HCT116 (cell line): ENCODE results near the gene PLA2R1. TPM values are rescaled to one million over a fixed set of nuclear protein-coding genes. Genes with fewer than 3 reads are reported as not detected.

ENCODE experiments used
- ATAC-seq: fragments of 200-7000 bp; cut with Tn5 transposase; 2 replicates; pipeline ENCODE4 v1.9.1; 2020; ENCODE audit warnings: mild to moderate bottlenecking, moderate library complexity
- BruUV-seq: library from RNA; stranded (reverse); fragments of 400-500 nt; replicated peaks from 2 replicates; lab custom pipeline; 2021; lab: Mats Ljungman, UMichigan
- CTCF ChIA-PET: fragments of 300-600 bp; sonication (Branson Sonifier 250); formaldehyde crosslinking; loops from one replicate; lab custom pipeline; 2021; ENCODE audit warnings: antibody characterized with exemption; lab: Charles Lee
- POLR2A ChIA-PET: fragments of 300-600, 350-600 bp; sonication (Branson Sonifier 250); formaldehyde crosslinking; loops from one replicate; lab custom pipeline; 2021; ENCODE audit warnings: antibody characterized with exemption; lab: Charles Lee
- RAD21 ChIA-PET, 2 experiments: fragments of 300-600 bp; sonication (Branson Sonifier 250); formaldehyde crosslinking; loops; one replicate each; lab custom pipeline; 2023; ENCODE audit warnings: low total read pairs in 2 of 2; ENCODE audit not compliant: uncharacterized antibody in 2 of 2, unreplicated experiment in 2 of 2, low non-redundant PET in 1 of 2; lab: Charles Lee
- DNase-seq: peaks from one replicate; pipeline ENCODE4 v3.0.0-alpha.2; 2010; ENCODE audit warnings: low read depth, low spot score
- H2AFZ ChIP-seq: fragments of 200-600 bp; shearing (Covaris generic), sonication (generic); 2 replicates; pipeline ENCODE4 v1.6.1; 2017; ENCODE audit warnings: low read depth, mixed run types, mixed read lengths, antibody characterized with exemption, low read length; ENCODE audit not compliant: poor library complexity, severe bottlenecking
- H3K27ac ChIP-seq: 2 replicates; pipeline ENCODE4 v1.5.1; 2012; ENCODE audit warnings: low read depth, low read length
- H3K27me3 ChIP-seq: fragments of 200-600 bp; sonication (generic); 2 replicates; pipeline ENCODE4 v1.6.1; 2016; ENCODE audit warnings: mixed run types, low read length, mixed read lengths; ENCODE audit not compliant: insufficient read depth
- H3K36me3 ChIP-seq, 2 experiments: fragments of 200-500 bp in 1 of 2; fragments of 200-600 bp in 1 of 2; sonication (Bioruptor generic) in 1 of 2; sonication (generic) in 1 of 2; 2 replicates each; pipeline versions ENCODE4 v1.5.1 to v1.6.1; 2014 to 2016; ENCODE audit warnings: low read length in 2 of 2, inconsistent platforms in 1 of 2, mixed read lengths in 1 of 2, mixed run types in 1 of 2; ENCODE audit not compliant: insufficient read depth in 2 of 2, control insufficient read depth in 1 of 2
- H3K4me1 ChIP-seq, 2 experiments: fragments of 200-600 bp in 1 of 2; sonication (generic) in 1 of 2; 2 replicates each; pipeline versions ENCODE4 v1.5.1 to v1.6.1; 2012 to 2017; ENCODE audit warnings: low read length in 2 of 2, inconsistent platforms in 1 of 2, mild to moderate bottlenecking in 1 of 2, mixed read lengths in 1 of 2, mixed run types in 1 of 2, moderate library complexity in 1 of 2; ENCODE audit not compliant: insufficient read depth in 2 of 2, control insufficient read depth in 1 of 2
- H3K4me2 ChIP-seq: fragments of 200-600 bp; sonication (generic); 2 replicates; pipeline ENCODE4 v1.6.1; 2017; ENCODE audit warnings: mixed run types, low read length, mixed read lengths
- H3K4me3 ChIP-seq, 2 experiments: fragments of 200-600 bp in 1 of 2; sonication (generic) in 1 of 2; replicated peaks in 1 of 2; 2 replicates each; pipeline ENCODE4 v1.5.1; 2011 to 2016; ENCODE audit warnings: low read length in 2 of 2, control low read depth in 1 of 2, low read depth in 1 of 2, mild to moderate bottlenecking in 1 of 2, mixed read lengths in 1 of 2, mixed run types in 1 of 2
- H3K79me2 ChIP-seq: fragments of 200-600 bp; sonication (generic); 2 replicates; pipeline ENCODE4 v1.6.1; 2017; ENCODE audit warnings: mild to moderate bottlenecking, mixed run types, low read length, moderate library complexity, mixed read lengths; ENCODE audit not compliant: insufficient read depth
- H3K9ac ChIP-seq: fragments of 200-600 bp; sonication (generic); 2 replicates; pipeline ENCODE4 v1.6.1; 2016; ENCODE audit warnings: low read length, mixed read lengths
- H3K9me2 ChIP-seq: fragments of 200-600 bp; sonication (generic), shearing (Covaris generic); 2 replicates; pipeline ENCODE4 v1.6.1; 2017; ENCODE audit warnings: mixed run types, mild to moderate bottlenecking, moderate library complexity; ENCODE audit not compliant: insufficient read depth
- H3K9me3 ChIP-seq, 2 experiments: fragments of 200-500 bp in 1 of 2; fragments of 200-600 bp in 1 of 2; sonication (Bioruptor generic) in 1 of 2; sonication (generic) in 1 of 2; 2 replicates each; pipeline ENCODE4 v1.6.1; 2014 to 2017; ENCODE audit warnings: low read length in 2 of 2, mixed read lengths in 2 of 2, inconsistent platforms in 1 of 2, low read depth in 1 of 2, mild to moderate bottlenecking in 1 of 2, mixed run types in 1 of 2, moderate library complexity in 1 of 2; ENCODE audit not compliant: control insufficient read depth in 1 of 2, insufficient read depth in 1 of 2
- H4K20me1 ChIP-seq: fragments of 200-600 bp; sonication (generic), shearing (Covaris generic); 2 replicates; pipeline ENCODE4 v1.6.1; 2017; ENCODE audit warnings: mixed run types, mild to moderate bottlenecking, moderate library complexity; ENCODE audit not compliant: insufficient read depth
- CBX3 ChIP-seq: IDR thresholded peaks from 2 replicates; pipeline ENCODE4 v1.6.1; 2012; ENCODE audit warnings: low read depth
- CEBPB ChIP-seq: IDR thresholded peaks from 2 replicates; pipeline ENCODE4 v1.6.1; 2012; ENCODE audit warnings: low read depth
- ELF1 ChIP-seq: IDR thresholded peaks from 2 replicates; pipeline ENCODE4 v1.6.1; 2012; ENCODE audit warnings: low read depth, borderline replicate concordance
- EZH2 ChIP-seq: fragments of 200-600 bp; sonication (generic); IDR thresholded peaks from 2 replicates; pipeline ENCODE4 v1.6.1; 2017; ENCODE audit warnings: antibody characterized with exemption, mixed run types
- JUND ChIP-seq: IDR thresholded peaks from 2 replicates; pipeline ENCODE4 v1.6.1; 2012
- POLR2AphosphoS5 ChIP-seq: IDR thresholded peaks from 2 replicates; pipeline ENCODE4 v1.6.1; 2011; ENCODE audit warnings: mild to moderate bottlenecking, low read depth, low read length, moderate library complexity
- SIN3A ChIP-seq: IDR thresholded peaks from 2 replicates; pipeline ENCODE4 v1.6.1; 2012; ENCODE audit warnings: low read depth
- SRF ChIP-seq: IDR thresholded peaks from 2 replicates; pipeline ENCODE4 v1.6.1; 2012; ENCODE audit warnings: low read depth
- intact Hi-C: fragments of 100-400 bp; cut with micrococcal nuclease; formaldehyde crosslinking; loops from 2 replicates; pipeline ENCODE4 v1.10.0; 2022
- total RNA-seq: library from RNA; stranded (reverse); gene quantifications from one replicate; pipeline ENCODE4 v1.2.1, GENCODE V29; 2021; ENCODE audit not compliant: unreplicated experiment
- TF ChIP-seq, protein P1 (sequence below): IDR thresholded peaks from 2 replicates; pipeline ENCODE4 v1.6.1; 2011; ENCODE audit warnings: mild to moderate bottlenecking, low read length, moderate library complexity; ENCODE audit not compliant: insufficient replicate concordance; ENCODE audit errors: extremely low read depth
- TF ChIP-seq, protein P2 (sequence below), 3 experiments: fragments of 200-600 bp in 1 of 3; sonication (generic) in 1 of 3; IDR thresholded peaks in 2 of 3; conservative IDR thresholded peaks in 1 of 3; 2 replicates each; pipeline ENCODE4 v1.5.1; 2012 to 2017; ENCODE audit warnings: low read depth in 2 of 3, low read length in 2 of 3, antibody characterized with exemption in 1 of 3, borderline replicate concordance in 1 of 3, control low read depth in 1 of 3, mild to moderate bottlenecking in 1 of 3, mixed read lengths in 1 of 3, mixed run types in 1 of 3, moderate library complexity in 1 of 3; ENCODE audit not compliant: insufficient read depth in 1 of 3

The PLA2R1 gene
- total RNA-seq, 1 experiment from 2014 or later, result 0.34 TPM

DNA sequence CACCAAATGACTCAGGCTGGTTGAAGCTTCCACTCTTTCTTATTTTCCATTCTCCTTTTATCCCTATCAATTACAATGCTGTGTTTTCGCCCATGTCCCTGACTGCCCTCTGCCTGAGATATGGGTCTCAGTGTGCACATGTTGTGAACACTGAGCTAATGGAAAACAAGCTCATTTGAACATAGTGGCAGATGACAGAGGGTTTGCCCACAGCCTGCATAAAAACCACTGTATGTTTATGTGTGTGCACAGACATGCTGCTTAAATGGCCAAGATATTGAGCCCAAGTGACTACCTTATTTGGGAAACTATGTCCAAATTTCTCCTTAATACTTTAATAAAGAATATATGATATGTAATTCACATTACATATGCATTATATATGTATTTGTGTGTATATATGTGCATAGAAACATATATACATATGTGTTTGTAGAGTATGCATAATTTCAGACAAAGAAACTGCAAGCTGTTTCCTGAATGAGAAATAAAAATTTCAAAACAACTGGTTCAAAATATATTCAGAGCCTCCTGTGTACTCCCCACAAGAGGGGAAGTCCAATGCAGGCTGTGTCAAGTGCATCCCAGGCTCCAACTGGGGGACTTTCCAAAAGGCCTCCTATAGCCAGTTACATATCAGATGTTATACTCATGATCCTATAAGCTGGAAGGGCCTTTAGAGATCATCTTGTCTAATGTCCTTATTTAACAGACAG is 171.7 kb downstream of the PLA2R1 start:
- no peak for ATAC-seq
- CTCF ChIA-PET, result no interaction called here

DNA sequence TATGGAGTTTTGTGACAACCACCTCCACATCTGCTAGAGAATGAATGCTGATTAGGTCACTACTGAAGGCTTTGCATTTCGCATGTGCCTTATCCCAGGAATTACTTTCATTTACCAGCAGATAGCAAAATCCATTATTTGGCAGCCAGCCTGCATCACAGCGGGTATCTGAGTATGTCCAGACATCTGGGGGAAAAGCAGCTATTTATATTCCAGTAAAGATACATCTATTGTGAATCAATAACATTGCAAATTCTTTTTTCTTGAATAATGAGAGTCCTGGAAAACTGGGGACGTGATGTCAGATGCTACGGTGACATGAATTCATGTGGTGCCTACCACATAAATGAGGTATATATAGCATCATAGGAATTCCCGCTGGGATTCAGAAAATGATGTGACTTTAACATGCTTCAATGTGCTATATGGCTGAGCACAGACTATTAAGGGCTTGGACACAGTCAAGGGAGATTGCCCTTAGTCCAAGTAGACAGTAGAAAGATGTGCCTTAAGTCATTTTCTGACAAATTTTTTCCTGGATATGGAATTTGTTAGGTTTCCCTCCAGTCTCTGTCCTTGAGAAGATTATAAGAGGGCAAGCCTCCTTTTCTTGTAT is 180.2 kb downstream of the PLA2R1 start:
- DNase-seq, result no peak
- TF ChIP-seq JUND (no peak), SIN3A (no peak), EZH2 (no peak), SRF (no peak), POLR2AphosphoS5 (no peak), ELF1 (no peak)
- TF ChIP-seq, protein P1, sequence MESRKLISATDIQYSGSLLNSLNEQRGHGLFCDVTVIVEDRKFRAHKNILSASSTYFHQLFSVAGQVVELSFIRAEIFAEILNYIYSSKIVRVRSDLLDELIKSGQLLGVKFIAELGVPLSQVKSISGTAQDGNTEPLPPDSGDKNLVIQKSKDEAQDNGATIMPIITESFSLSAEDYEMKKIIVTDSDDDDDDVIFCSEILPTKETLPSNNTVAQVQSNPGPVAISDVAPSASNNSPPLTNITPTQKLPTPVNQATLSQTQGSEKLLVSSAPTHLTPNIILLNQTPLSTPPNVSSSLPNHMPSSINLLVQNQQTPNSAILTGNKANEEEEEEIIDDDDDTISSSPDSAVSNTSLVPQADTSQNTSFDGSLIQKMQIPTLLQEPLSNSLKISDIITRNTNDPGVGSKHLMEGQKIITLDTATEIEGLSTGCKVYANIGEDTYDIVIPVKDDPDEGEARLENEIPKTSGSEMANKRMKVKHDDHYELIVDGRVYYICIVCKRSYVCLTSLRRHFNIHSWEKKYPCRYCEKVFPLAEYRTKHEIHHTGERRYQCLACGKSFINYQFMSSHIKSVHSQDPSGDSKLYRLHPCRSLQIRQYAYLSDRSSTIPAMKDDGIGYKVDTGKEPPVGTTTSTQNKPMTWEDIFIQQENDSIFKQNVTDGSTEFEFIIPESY, result no peak
- TF ChIP-seq, protein P2, sequence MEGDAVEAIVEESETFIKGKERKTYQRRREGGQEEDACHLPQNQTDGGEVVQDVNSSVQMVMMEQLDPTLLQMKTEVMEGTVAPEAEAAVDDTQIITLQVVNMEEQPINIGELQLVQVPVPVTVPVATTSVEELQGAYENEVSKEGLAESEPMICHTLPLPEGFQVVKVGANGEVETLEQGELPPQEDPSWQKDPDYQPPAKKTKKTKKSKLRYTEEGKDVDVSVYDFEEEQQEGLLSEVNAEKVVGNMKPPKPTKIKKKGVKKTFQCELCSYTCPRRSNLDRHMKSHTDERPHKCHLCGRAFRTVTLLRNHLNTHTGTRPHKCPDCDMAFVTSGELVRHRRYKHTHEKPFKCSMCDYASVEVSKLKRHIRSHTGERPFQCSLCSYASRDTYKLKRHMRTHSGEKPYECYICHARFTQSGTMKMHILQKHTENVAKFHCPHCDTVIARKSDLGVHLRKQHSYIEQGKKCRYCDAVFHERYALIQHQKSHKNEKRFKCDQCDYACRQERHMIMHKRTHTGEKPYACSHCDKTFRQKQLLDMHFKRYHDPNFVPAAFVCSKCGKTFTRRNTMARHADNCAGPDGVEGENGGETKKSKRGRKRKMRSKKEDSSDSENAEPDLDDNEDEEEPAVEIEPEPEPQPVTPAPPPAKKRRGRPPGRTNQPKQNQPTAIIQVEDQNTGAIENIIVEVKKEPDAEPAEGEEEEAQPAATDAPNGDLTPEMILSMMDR (IDR thresholded peaks at IDR 0.05 in 2 of 3, conservative IDR thresholded peaks at IDR 0.05 in 1 of 3; ENCODE audit: borderline replicate concordance in 1 of 3, insufficient read depth in 1 of 3, low read depth in 2 of 3, low read length in 2 of 3), result no peak

More for the DNA sequence above, 171.7 kb downstream of the PLA2R1 start:
- Histone ChIP-seq H3K9me3 (no peaks in the 10 kb centered on the region), H3K9me2 (no peaks in the 10 kb centered on the region), H3K4me3 (no peak overlapping the region), H2AFZ (no peak overlapping the region), H3K9ac (no peak overlapping the region), H3K36me3 (no peaks in the 10 kb centered on the region), H3K27ac (no peak overlapping the region), H3K27me3 (no peaks in the 10 kb centered on the region), H3K4me1 (peaks cover 0 to 13% of the 10 kb centered on the region in 2 experiments; a peak in 2 of 4 replicates), H3K4me2 (no peak overlapping the region), H4K20me1 (no peaks in the 10 kb centered on the region), H3K79me2 (no peaks in the 10 kb centered on the region)
- no peak for DNase-seq
- ChIA-PET POLR2A (no interaction called here), RAD21 (no interaction called here)
- no peak for TF ChIP-seq CBX3
- TF ChIP-seq CEBPB, result no peak
- TF ChIP-seq, protein P2 (IDR thresholded peaks at IDR 0.05 in 2 of 3, conservative IDR thresholded peaks at IDR 0.05 in 1 of 3; ENCODE audit: borderline replicate concordance in 1 of 3, insufficient read depth in 1 of 3, low read depth in 2 of 3, low read length in 2 of 3), result no peak
- no peak for TF ChIP-seq SIN3A
- no peak for TF ChIP-seq SRF
- no peak for TF ChIP-seq POLR2AphosphoS5
- intact Hi-C loops, result no loop called here
- no TSS peak for BruUV-seq

More for the DNA sequence above, 180.2 kb downstream of the PLA2R1 start:
- H3K4me1 ChIP-seq, result no peaks in the 10 kb centered on the region
- no peaks in the 10 kb centered on the region for H4K20me1 ChIP-seq
- ATAC-seq, result no peak
- no peak overlapping the region for H3K4me3 ChIP-seq
- H3K4me2 ChIP-seq, result no peak overlapping the region
- ChIA-PET RAD21 (no interaction called here), POLR2A (no interaction called here), CTCF (no interaction called here)
- BruUV-seq, result no TSS peak
- no peaks in the 10 kb centered on the region for H3K36me3 ChIP-seq
- no peak overlapping the region for H2AFZ ChIP-seq
- intact Hi-C loops, result no loop called here
- H3K27ac ChIP-seq, result no peak overlapping the region
- H3K9ac ChIP-seq, result no peak overlapping the region
- no peaks in the 10 kb centered on the region for H3K27me3 ChIP-seq
- H3K79me2 ChIP-seq, result no peaks in the 10 kb centered on the region
- H3K9me2 ChIP-seq, result no peaks in the 10 kb centered on the region
- no peaks in the 10 kb centered on the region for H3K9me3 ChIP-seq
